Activated T-helper 1 cell treated with anti-CD3 and anti-CD28 coated beads, Interleukin-2, amount 50 U/mL, for 16 hours (primary cell): ENCODE measurements around the gene SPAG16.

Source experiments
- DNase-seq, 2 donors: peaks; one replicate each; pipeline ENCODE4 v3.0.0-alpha.2; 2020; ENCODE audit warnings: low read depth in 1 of 2, low spot score in 1 of 2

Gene SPAG16

DNA sequence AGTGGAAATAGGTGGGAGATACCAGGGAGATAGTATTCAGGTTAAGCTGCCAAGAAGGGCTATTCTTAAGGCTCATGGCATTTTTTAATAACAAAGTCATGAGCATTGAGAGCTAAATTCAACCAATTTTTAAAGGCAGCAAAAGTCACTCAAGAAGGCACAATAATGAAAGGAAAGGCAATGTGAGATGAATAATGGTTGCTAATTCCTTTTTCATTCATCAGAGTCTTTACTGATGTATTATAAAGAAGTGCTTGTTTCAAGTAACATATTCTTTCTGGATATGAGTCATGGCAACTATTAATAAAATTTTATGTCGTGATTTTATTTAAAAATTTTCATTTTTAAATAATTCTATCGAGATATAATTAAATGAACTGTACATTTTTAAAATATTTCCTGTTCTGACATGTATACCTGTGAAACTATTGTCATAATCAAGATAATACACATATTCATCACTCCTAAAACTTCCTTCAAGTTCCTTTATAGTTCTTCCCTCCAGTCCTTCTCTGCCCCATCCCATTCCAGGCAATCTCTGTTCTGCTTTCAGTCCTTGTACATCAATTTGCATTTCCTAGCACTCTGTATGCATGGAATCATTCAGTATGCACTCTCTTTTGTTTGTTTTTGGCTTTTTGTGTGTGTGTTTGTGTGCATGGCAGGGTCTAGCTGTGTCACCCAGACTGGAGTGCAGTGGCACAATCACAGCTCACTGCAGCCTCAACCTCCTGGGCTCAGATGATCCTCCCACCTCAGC, 1167.4 kb downstream of the SPAG16 start:
- no peak for DNase-seq
